A549 (cell line): ENCODE data around the gene CYP4V2. TPM values are rescaled to one million over a fixed set of nuclear protein-coding genes. Genes with fewer than 3 reads are reported as not detected.

Experiments used
- ATAC-seq, 2 experiments: fragments of 200-7000 bp in 1 of 2; fragments of >200 bp in 1 of 2; cut with Nextera tagmentation in 1 of 2; cut with Tn5 transposase in 1 of 2; 3 replicates each; pipeline versions ENCODE4 v1.8.0 to v1.9.1; 2018 to 2020; ENCODE audit warnings: mild to moderate bottlenecking in 1 of 2, moderate library complexity in 1 of 2
- CTCF ChIA-PET: fragments of 300-600 bp; sonication (Branson Sonifier 250); formaldehyde crosslinking; extraction: SDS; loops from one replicate; lab custom pipeline; 2021; ENCODE audit warnings: antibody characterized with exemption, inconsistent platforms; lab: Yijun Ruan, JAX
- POLR2A ChIA-PET: fragments of 350-600 bp; formaldehyde crosslinking; extraction: SDS; loops from one replicate; lab custom pipeline; 2021; ENCODE audit warnings: antibody characterized with exemption, inconsistent platforms; lab: Yijun Ruan, JAX
- DNase-seq, 2 experiments: peaks; one replicate each; pipeline versions ENCODE4 v3.0.0 to v3.0.0-alpha.2; 2011 to 2016; ENCODE audit warnings: low read depth in 1 of 2, low spot score in 1 of 2
- FAIRE-seq: peaks from 2 replicates; lab custom pipeline; 2011; peaks lifted over from hg19 to GRCh38; lab: Jason Lieb, UNC
- H3K27ac ChIP-seq, 2 experiments: fragments of >200 bp; sonication (Bioruptor Twin); formaldehyde crosslinking; 3 replicates each; pipeline ENCODE4 v1.5.1; 2016 to 2017
- H3K4me1 ChIP-seq: fragments of >200 bp; sonication (Bioruptor Twin); formaldehyde crosslinking; 3 replicates; pipeline ENCODE4 v1.6.1; 2016
- H3K4me2 ChIP-seq: fragments of >200 bp; sonication (Bioruptor Twin); formaldehyde crosslinking; 3 replicates; pipeline ENCODE4 v1.6.1; 2016
- H3K4me3 ChIP-seq: fragments of >200 bp; sonication (Bioruptor Twin); formaldehyde crosslinking; 3 replicates; pipeline ENCODE4 v1.5.1; 2016
- H3K9me3 ChIP-seq: fragments of >200 bp; sonication (Bioruptor Twin); formaldehyde crosslinking; 3 replicates; pipeline ENCODE4 v1.6.1; 2016
- CEBPB ChIP-seq, 2 experiments: fragments of >200 bp in 1 of 2; sonication (Bioruptor Twin) in 1 of 2; formaldehyde crosslinking in 1 of 2; IDR thresholded peaks; 2 replicates each; pipeline ENCODE4 v1.6.1; 2012 to 2016
- CHD2 ChIP-seq: fragments of 150-350 bp; IDR thresholded peaks from 2 replicates; pipeline ENCODE4 v1.6.1; 2014; ENCODE audit warnings: low read length; ENCODE audit not compliant: partially characterized antibody
- CHD4 ChIP-seq: fragments of 200-600 bp; sonication (generic); IDR thresholded peaks from 2 replicates; pipeline ENCODE4 v1.6.1; 2016; ENCODE audit warnings: antibody characterized with exemption, mild to moderate bottlenecking, borderline replicate concordance
- EHMT2 ChIP-seq: fragments of 200-600 bp; sonication (generic); IDR thresholded peaks from 2 replicates; pipeline ENCODE4 v1.6.1; 2016; ENCODE audit warnings: antibody characterized with exemption, low read depth, mild to moderate bottlenecking, moderate library complexity
- EP300 ChIP-seq, 2 experiments: fragments of >200 bp; sonication (Bioruptor Twin); formaldehyde crosslinking; IDR thresholded peaks; 2 replicates in 1 of 2; 3 replicates in 1 of 2; pipeline ENCODE4 v1.6.1; 2016 to 2017
- ESRRA ChIP-seq: fragments of 150-350 bp; IDR thresholded peaks from 2 replicates; pipeline ENCODE4 v1.6.1; 2014; ENCODE audit warnings: mild to moderate bottlenecking, low read length, borderline replicate concordance
- GATA3 ChIP-seq: IDR thresholded peaks from 2 replicates; pipeline ENCODE4 v1.6.1; 2012; ENCODE audit warnings: borderline replicate concordance
- HDAC2 ChIP-seq: fragments of 200-600 bp; sonication (generic); IDR thresholded peaks from 2 replicates; pipeline ENCODE4 v1.6.1; 2016
- HOXB13 ChIP-seq: fragments of 250-450 bp; sonication (Bioruptor Pico); IDR thresholded peaks from 2 replicates; pipeline ENCODE4 v1.5.0; 2020; ENCODE audit warnings: low read depth, mild to moderate bottlenecking, moderate library complexity
- HOXB5 ChIP-seq: fragments of 250-450 bp; sonication (Bioruptor Pico); IDR thresholded peaks from 2 replicates; pipeline ENCODE4 v1.5.0; 2020; ENCODE audit warnings: mild to moderate bottlenecking, moderate library complexity
- JUN ChIP-seq, 2 experiments: fragments of >200 bp; sonication (Bioruptor Twin); formaldehyde crosslinking; IDR thresholded peaks; 2 replicates in 1 of 2; 3 replicates in 1 of 2; pipeline ENCODE4 v1.6.1; 2016 to 2017
- KDM1A ChIP-seq: fragments of 200-600 bp; sonication (generic); IDR thresholded peaks from 2 replicates; pipeline ENCODE4 v1.6.1; 2016; ENCODE audit warnings: low read depth, mild to moderate bottlenecking
- MAZ ChIP-seq: fragments of 150-350 bp; IDR thresholded peaks from 2 replicates; pipeline ENCODE4 v1.6.1; 2014; ENCODE audit warnings: antibody characterized with exemption, low read depth, low read length, borderline replicate concordance
- MYC ChIP-seq: IDR thresholded peaks from 2 replicates; pipeline ENCODE4 v1.6.1; 2012; ENCODE audit warnings: mild to moderate bottlenecking, inconsistent platforms, low read length, improper control_type of control experiment, borderline replicate concordance
- NPAS2 ChIP-seq: fragments of 250-450 bp; sonication (Bioruptor Pico); IDR thresholded peaks from 2 replicates; pipeline ENCODE4 v1.8.0; 2022; ENCODE audit warnings: mild to moderate bottlenecking, moderate library complexity, borderline replicate concordance
- PHF8 ChIP-seq: fragments of 200-600 bp; sonication (generic); IDR thresholded peaks from 2 replicates; pipeline ENCODE4 v1.6.1; 2016; ENCODE audit warnings: low read depth, mild to moderate bottlenecking, antibody characterized with exemption, moderate library complexity, borderline replicate concordance
- RAD21 ChIP-seq, 2 experiments: fragments of >200 bp in 1 of 2; sonication (Bioruptor Twin) in 1 of 2; formaldehyde crosslinking in 1 of 2; IDR thresholded peaks in 1 of 2; conservative IDR thresholded peaks in 1 of 2; 2 replicates in 1 of 2; 3 replicates in 1 of 2; pipeline ENCODE4 v1.6.1; 2012 to 2018; ENCODE audit warnings: inconsistent platforms in 1 of 2
- RARB ChIP-seq: fragments of 250-450 bp; sonication (Bioruptor Pico); IDR thresholded peaks from 2 replicates; pipeline ENCODE4 v1.8.0; 2021; ENCODE audit warnings: mild to moderate bottlenecking, moderate library complexity
- SMC3 ChIP-seq: fragments of >200 bp; sonication (Bioruptor Twin); formaldehyde crosslinking; IDR thresholded peaks from 3 replicates; pipeline ENCODE4 v1.6.1; 2018; ENCODE audit warnings: inconsistent platforms
- SREBF2 ChIP-seq: fragments of 450-650 bp; IDR thresholded peaks from 2 replicates; pipeline ENCODE4 v1.6.1; 2014; ENCODE audit warnings: mild to moderate bottlenecking, moderate library complexity
- TP53 ChIP-seq: fragments of 250-450 bp; sonication (Bioruptor Pico); IDR thresholded peaks from 2 replicates; pipeline ENCODE4 v1.5.0; 2021; ENCODE audit warnings: mild to moderate bottlenecking, moderate library complexity
- ZSCAN20 ChIP-seq: fragments of 250-450 bp; sonication (Bioruptor Pico); IDR thresholded peaks from 2 replicates; pipeline ENCODE4 v1.8.0; 2022; ENCODE audit warnings: mild to moderate bottlenecking, moderate library complexity
- WGBS: methylation state at CpG from one replicate; pipeline ENCODE4 v1.1.6; 2017; ENCODE audit errors: missing lambda C conversion rate; 5-methylcytosine and 5-hydroxymethylcytosine counted together
- polyA plus RNA-seq, 4 experiments: library from polyadenylated mRNA; depleted of rRNA in 3 of 4; stranded (reverse); fragments of >200 nt; fragmentation: RNase III in 1 of 4; extraction: RNeasy Plus Mini Kit Qiagen cat#74134 plus additional on column Dnase treatment in 1 of 4; gene quantifications; 2 replicates in 3 of 4; 3 replicates in 1 of 4; pipeline ENCODE4 v1.2.3, GENCODE V29; 2011 to 2017
- TF ChIP-seq, protein P1 (sequence below): fragments of >200 bp; sonication (Bioruptor Twin); formaldehyde crosslinking; IDR thresholded peaks from 3 replicates; pipeline ENCODE4 v1.6.1; 2016
- TF ChIP-seq, protein P2 (sequence below): fragments of >200 bp; sonication (Bioruptor Twin); formaldehyde crosslinking; IDR thresholded peaks from 2 replicates; pipeline ENCODE4 v1.6.1; 2016
- TF ChIP-seq, protein P3 (sequence below): fragments of 450-650 bp; IDR thresholded peaks from 2 replicates; pipeline ENCODE4 v1.6.1; 2014; ENCODE audit warnings: antibody characterized with exemption
- TF ChIP-seq, protein P4 (sequence below): IDR thresholded peaks from 2 replicates; pipeline ENCODE4 v1.6.1; 2012; ENCODE audit warnings: low read depth, borderline replicate concordance
- TF ChIP-seq, protein P5 (sequence below): fragments of 200-600 bp; sonication (generic); IDR thresholded peaks from 2 replicates; pipeline ENCODE4 v1.6.1; 2016; ENCODE audit warnings: antibody characterized with exemption, mild to moderate bottlenecking, moderate library complexity

The CYP4V2 gene
- polyA plus RNA-seq, 2 of the 4 experiments (the other 2 are of a cell fraction): 3.0 to 5.0 TPM

DNA sequence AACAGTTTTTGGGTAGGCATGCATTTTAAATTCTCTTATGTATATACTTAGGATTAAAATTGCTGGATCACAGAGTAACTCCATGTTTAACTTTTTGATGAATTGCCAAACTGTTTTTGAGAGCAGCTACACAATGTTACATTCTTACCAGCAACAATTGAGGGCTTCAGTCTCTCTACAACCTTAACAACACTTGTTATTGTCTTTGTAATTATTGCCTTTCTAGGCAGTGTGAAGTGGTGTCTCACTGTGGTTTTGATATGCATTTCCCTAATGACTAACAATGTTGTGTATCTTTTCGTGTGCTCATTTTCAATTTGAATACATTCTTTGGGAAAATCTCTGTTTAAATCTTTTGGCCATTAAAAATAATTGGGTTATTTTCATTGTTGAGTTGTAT is 57.3 kb downstream of the CYP4V2 start:
- Histone ChIP-seq H3K9me3 (no peaks in the 10 kb centered on the region), H3K4me3 (no peak overlapping the region), H3K27ac (no peak overlapping the region), H3K4me1 (no peaks in the 10 kb centered on the region), H3K4me2 (no peak overlapping the region)
- DNase-seq (no peak), ATAC-seq (no peak), FAIRE-seq (no peak)
- ChIA-PET CTCF (no interaction called here), POLR2A (interaction anchor here (0.6 kb wide), 1 partner anchor 177 kb away, joined by 5 read pairs; no protein-coding TSS in a partner anchor)
- 28% methylated on average over 1 of the region's 1 CpG for WGBS
- TF ChIP-seq SREBF2 (no peak), RARB (CRISPR knock-in tag) (no peak), ESRRA (no peak), EHMT2 (no peak), SMC3 (no peak), CEBPB (IDR thresholded peaks at IDR 0.05) (no peak), HOXB13 (CRISPR knock-in tag) (no peak), ZSCAN20 (CRISPR knock-in tag) (no peak), KDM1A (no peak), MAZ (no peak), EP300 (IDR thresholded peaks at IDR 0.05) (no peak), HOXB5 (CRISPR knock-in tag) (no peak), GATA3 (no peak), PHF8 (no peak), NPAS2 (no peak)
- TF ChIP-seq, protein P1, sequence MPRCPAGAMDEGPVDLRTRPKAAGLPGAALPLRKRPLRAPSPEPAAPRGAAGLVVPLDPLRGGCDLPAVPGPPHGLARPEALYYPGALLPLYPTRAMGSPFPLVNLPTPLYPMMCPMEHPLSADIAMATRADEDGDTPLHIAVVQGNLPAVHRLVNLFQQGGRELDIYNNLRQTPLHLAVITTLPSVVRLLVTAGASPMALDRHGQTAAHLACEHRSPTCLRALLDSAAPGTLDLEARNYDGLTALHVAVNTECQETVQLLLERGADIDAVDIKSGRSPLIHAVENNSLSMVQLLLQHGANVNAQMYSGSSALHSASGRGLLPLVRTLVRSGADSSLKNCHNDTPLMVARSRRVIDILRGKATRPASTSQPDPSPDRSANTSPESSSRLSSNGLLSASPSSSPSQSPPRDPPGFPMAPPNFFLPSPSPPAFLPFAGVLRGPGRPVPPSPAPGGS: no peak
- TF ChIP-seq, protein P2, sequence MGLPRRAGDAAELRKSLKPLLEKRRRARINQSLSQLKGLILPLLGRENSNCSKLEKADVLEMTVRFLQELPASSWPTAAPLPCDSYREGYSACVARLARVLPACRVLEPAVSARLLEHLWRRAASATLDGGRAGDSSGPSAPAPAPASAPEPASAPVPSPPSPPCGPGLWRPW: no peak
- TF ChIP-seq, protein P3, sequence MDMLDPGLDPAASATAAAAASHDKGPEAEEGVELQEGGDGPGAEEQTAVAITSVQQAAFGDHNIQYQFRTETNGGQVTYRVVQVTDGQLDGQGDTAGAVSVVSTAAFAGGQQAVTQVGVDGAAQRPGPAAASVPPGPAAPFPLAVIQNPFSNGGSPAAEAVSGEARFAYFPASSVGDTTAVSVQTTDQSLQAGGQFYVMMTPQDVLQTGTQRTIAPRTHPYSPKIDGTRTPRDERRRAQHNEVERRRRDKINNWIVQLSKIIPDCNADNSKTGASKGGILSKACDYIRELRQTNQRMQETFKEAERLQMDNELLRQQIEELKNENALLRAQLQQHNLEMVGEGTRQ: no peak

DNA sequence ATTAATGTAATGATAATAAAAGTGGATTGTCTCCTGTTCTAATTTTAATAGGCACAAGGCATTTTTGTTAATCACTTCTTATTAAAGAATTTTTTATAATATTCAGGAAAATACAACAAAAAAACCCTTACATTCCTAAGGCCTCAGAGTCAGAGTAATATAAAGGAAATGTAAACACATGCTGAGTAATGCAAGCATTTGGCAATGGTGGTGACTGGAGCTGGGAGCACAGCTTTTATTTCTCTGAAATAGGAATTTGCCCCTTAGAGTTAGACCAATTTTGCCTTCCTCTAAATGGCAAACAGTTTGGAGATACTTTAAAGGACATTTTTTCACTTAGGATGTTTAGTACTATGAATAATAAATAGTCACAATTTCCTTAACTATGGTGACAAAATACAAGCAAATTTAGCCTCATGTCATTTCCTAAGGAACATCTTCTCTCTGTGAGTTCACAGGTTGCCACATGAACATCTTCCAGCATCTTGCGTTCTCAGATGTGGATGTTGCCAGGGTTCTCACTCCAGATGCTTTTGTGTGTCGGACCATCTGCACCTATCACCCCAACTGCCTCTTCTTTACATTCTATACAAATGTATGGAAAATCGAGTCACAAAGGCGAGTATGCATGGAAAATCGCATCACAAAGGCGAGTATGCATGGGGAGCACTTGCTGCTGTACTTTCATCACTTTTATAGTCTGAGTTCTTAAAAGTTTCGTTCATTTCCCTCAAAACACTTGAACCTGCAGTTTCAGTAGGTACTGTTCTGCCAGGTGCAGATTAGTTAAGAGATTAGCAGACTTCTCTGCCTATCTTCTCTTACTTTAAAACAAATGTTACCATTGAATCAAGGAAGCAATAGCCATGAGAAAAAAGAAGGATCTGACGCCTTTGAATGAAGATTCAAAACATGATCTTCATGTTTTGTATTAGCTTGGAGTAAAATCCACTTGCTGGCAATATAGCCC is 58.7 kb downstream of the CYP4V2 start:
- no peak overlapping the region for H3K27ac ChIP-seq
- H3K4me1 ChIP-seq: no peaks in the 10 kb centered on the region
- no peak for ATAC-seq
- no peak for DNase-seq
- H3K4me3 ChIP-seq: no peak overlapping the region
- H3K4me2 ChIP-seq: no peak overlapping the region
- no peak for FAIRE-seq
- ChIA-PET CTCF (no interaction called here), POLR2A (no interaction called here)
- TF ChIP-seq CHD4 (no peak), JUN (IDR thresholded peaks at IDR 0.05) (no peak), TP53 (CRISPR knock-in tag) (no peak)
- H3K9me3 ChIP-seq: no peaks in the 10 kb centered on the region
- WGBS: 59% methylated on average over 8 of the region's 8 CpGs

DNA sequence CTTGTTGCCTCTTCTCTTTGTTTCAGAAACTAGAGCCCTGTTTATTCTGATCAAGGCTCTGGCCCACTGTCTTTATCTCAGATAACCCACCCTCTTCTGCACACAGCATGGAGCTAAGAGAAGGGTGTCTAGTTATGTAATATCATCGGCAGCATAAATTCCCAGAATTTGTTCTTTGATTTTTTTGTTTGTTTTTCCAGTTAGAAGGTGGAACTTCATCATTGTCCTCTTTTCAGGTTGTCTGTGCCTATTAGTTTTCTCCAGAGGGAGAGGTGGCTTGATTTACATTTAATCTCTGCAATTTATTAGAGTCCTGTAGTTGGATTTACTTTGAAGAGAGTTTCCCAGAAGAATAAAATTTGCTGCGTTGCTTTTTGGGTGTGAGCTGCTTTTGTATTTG is 59.4 kb downstream of the CYP4V2 start:
- Histone ChIP-seq H3K4me3 (no peak overlapping the region), H3K4me1 (no peaks in the 10 kb centered on the region), H3K9me3 (no peaks in the 10 kb centered on the region)
- no peak for FAIRE-seq
- CTCF ChIA-PET: no interaction called here
- 7% methylated on average over 2 of the region's 2 CpGs for WGBS
- DNase-seq: no peak
- no peak for ATAC-seq
- TF ChIP-seq, protein P4, sequence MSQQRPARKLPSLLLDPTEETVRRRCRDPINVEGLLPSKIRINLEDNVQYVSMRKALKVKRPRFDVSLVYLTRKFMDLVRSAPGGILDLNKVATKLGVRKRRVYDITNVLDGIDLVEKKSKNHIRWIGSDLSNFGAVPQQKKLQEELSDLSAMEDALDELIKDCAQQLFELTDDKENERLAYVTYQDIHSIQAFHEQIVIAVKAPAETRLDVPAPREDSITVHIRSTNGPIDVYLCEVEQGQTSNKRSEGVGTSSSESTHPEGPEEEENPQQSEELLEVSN: no peak
- TF ChIP-seq GATA3: no peak
- no peak for TF ChIP-seq EHMT2
- TF ChIP-seq HDAC2: no peak
- TF ChIP-seq RAD21 (conservative IDR thresholded peaks at IDR 0.05 in 1 of 2, IDR thresholded peaks at IDR 0.05 in 1 of 2): no peak
- TF ChIP-seq MYC: no peak
- no peak for TF ChIP-seq CHD2
- TF ChIP-seq, protein P5, sequence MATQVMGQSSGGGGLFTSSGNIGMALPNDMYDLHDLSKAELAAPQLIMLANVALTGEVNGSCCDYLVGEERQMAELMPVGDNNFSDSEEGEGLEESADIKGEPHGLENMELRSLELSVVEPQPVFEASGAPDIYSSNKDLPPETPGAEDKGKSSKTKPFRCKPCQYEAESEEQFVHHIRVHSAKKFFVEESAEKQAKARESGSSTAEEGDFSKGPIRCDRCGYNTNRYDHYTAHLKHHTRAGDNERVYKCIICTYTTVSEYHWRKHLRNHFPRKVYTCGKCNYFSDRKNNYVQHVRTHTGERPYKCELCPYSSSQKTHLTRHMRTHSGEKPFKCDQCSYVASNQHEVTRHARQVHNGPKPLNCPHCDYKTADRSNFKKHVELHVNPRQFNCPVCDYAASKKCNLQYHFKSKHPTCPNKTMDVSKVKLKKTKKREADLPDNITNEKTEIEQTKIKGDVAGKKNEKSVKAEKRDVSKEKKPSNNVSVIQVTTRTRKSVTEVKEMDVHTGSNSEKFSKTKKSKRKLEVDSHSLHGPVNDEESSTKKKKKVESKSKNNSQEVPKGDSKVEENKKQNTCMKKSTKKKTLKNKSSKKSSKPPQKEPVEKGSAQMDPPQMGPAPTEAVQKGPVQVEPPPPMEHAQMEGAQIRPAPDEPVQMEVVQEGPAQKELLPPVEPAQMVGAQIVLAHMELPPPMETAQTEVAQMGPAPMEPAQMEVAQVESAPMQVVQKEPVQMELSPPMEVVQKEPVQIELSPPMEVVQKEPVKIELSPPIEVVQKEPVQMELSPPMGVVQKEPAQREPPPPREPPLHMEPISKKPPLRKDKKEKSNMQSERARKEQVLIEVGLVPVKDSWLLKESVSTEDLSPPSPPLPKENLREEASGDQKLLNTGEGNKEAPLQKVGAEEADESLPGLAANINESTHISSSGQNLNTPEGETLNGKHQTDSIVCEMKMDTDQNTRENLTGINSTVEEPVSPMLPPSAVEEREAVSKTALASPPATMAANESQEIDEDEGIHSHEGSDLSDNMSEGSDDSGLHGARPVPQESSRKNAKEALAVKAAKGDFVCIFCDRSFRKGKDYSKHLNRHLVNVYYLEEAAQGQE: no peak
- TF ChIP-seq, protein P2: no peak
- TF ChIP-seq, all 56 proteins: peak for 0
- Histone ChIP-seq H3K4me2 (no peak overlapping the region), H3K27ac (no peak overlapping the region)
- POLR2A ChIA-PET: no interaction called here
